H1 (cell line): Measurements from ENCODE around the gene SLC20A1. TPM values are rescaled to one million over a fixed set of nuclear protein-coding genes. Genes with fewer than 3 reads are reported as not detected.
A peak's percentile ranks its signal among the peaks of the same experiment; 100 is the strongest.

ENCODE experiments used
- CTCF ChIA-PET: fragments of 300-600 bp; sonication (Branson Sonifier 250); formaldehyde crosslinking; loops from one replicate; lab custom pipeline; 2021; ENCODE audit not compliant: partially characterized antibody; lab: Charles Lee
- POLR2A ChIA-PET: fragments of 300-600 bp; sonication (Branson Sonifier 250); formaldehyde crosslinking; loops from one replicate; lab custom pipeline; 2021; ENCODE audit warnings: inconsistent platforms; ENCODE audit not compliant: partially characterized antibody; lab: Charles Lee
- DNase-seq, 2 experiments: peaks; one replicate each; pipeline versions ENCODE4 v3.0.0 to v3.0.0-alpha.2; 2010 to 2022; ENCODE audit warnings: low spot score in 2 of 2, low read depth in 1 of 2, mixed read lengths in 1 of 2
- FAIRE-seq: peaks from 2 replicates; lab custom pipeline; 2011; peaks lifted over from hg19 to GRCh38; lab: Jason Lieb, UNC
- H2AFZ ChIP-seq: 2 replicates; pipeline ENCODE4 v1.8.1; 2012; ENCODE audit warnings: low read length, inconsistent platforms
- H2AK5ac ChIP-seq: 2 replicates; pipeline ENCODE4 v1.6.1; 2013; ENCODE audit warnings: low read depth, low read length
- H2BK120ac ChIP-seq: replicated peaks from 2 replicates; pipeline ENCODE3; 2013; ENCODE audit warnings: low read depth, low read length, inconsistent platforms
- H2BK12ac ChIP-seq: 2 replicates; pipeline ENCODE4 v1.6.1; 2013; ENCODE audit warnings: low read depth, low read length
- H2BK15ac ChIP-seq: 2 replicates; pipeline ENCODE4 v1.6.1; 2013; ENCODE audit warnings: low read length
- H2BK20ac ChIP-seq: 2 replicates; pipeline ENCODE4 v1.6.1; 2013; ENCODE audit warnings: low read length
- H2BK5ac ChIP-seq: 2 replicates; pipeline ENCODE4 v1.6.1; 2013; ENCODE audit warnings: low read depth, low read length
- H3K14ac ChIP-seq: 2 replicates; pipeline ENCODE4 v1.6.1; 2013; ENCODE audit warnings: inconsistent platforms; ENCODE audit not compliant: insufficient read length
- H3K18ac ChIP-seq: 2 replicates; pipeline ENCODE4 v1.6.1; 2013; ENCODE audit warnings: low read length; ENCODE audit errors: extremely low read depth
- H3K23ac ChIP-seq: 2 replicates; pipeline ENCODE4 v1.6.1; 2013; ENCODE audit warnings: inconsistent platforms; ENCODE audit not compliant: insufficient read length
- H3K23me2 ChIP-seq: 2 replicates; pipeline ENCODE4 v1.6.1; 2013; ENCODE audit warnings: low read depth, low read length
- H3K27ac ChIP-seq: 2 replicates; pipeline ENCODE4 v1.6.1; 2011; ENCODE audit warnings: low read depth, low read length, inconsistent platforms
- H3K27me3 ChIP-seq, 4 experiments: replicated peaks in 1 of 4; 1 replicate in 1 of 4; 2 replicates in 3 of 4; pipeline versions ENCODE4 v1.6.1 to v1.8.1; 2011 to 2013; ENCODE audit warnings: low read length in 3 of 4, mild to moderate bottlenecking in 3 of 4, inconsistent platforms in 2 of 4, mixed read lengths in 2 of 4, moderate library complexity in 1 of 4; ENCODE audit not compliant: control insufficient read depth in 3 of 4, insufficient read depth in 3 of 4; ENCODE audit errors: extremely low read depth in 1 of 4
- H3K36me3 ChIP-seq, 4 experiments: 2 replicates each; pipeline versions ENCODE4 v1.6.1 to v1.8.1; 2011 to 2013; ENCODE audit warnings: mild to moderate bottlenecking in 4 of 4, low read length in 3 of 4, moderate library complexity in 2 of 4, control low read depth in 1 of 4, inconsistent platforms in 1 of 4; ENCODE audit not compliant: insufficient read depth in 4 of 4, control insufficient read depth in 2 of 4
- H3K4ac ChIP-seq: replicated peaks from 2 replicates; pipeline ENCODE3; 2013; ENCODE audit warnings: low read length, low read depth, mixed read lengths, inconsistent platforms; ENCODE audit not compliant: insufficient read length
- H3K4me1 ChIP-seq, 4 experiments: replicated peaks in 1 of 4; 1 replicate in 1 of 4; 2 replicates in 3 of 4; pipeline versions ENCODE4 v1.6.1 to v1.8.1; 2011 to 2013; ENCODE audit warnings: low read length in 3 of 4, inconsistent platforms in 2 of 4, mixed read lengths in 1 of 4; ENCODE audit not compliant: insufficient read depth in 4 of 4, control insufficient read depth in 3 of 4
- H3K4me2 ChIP-seq, 2 experiments: 2 replicates each; pipeline versions ENCODE4 v1.6.1 to v1.8.1; 2011 to 2013; ENCODE audit warnings: low read depth in 2 of 2, low read length in 2 of 2, control low read depth in 1 of 2, inconsistent platforms in 1 of 2, mild to moderate bottlenecking in 1 of 2; ENCODE audit not compliant: insufficient read depth in 1 of 2
- H3K4me3 ChIP-seq, 4 experiments: fragments of 200-600, 300-600 bp in 1 of 4; sonication (generic), shearing (Covaris generic), sonication (Bioruptor Twin) in 1 of 4; 2 replicates each; pipeline versions ENCODE4 v1.5.1 to v1.8.1; 2011 to 2016; ENCODE audit warnings: low read length in 4 of 4, low read depth in 3 of 4, control low read depth in 2 of 4, inconsistent platforms in 2 of 4, mild to moderate bottlenecking in 2 of 4, mixed read lengths in 1 of 4, moderate library complexity in 1 of 4; ENCODE audit not compliant: insufficient read depth in 2 of 4; ENCODE audit errors: extremely low read depth in 1 of 4
- H3K56ac ChIP-seq: replicated peaks from 2 replicates; pipeline ENCODE3; 2013; ENCODE audit warnings: low read depth, mild to moderate bottlenecking, mixed read lengths, low read length, inconsistent platforms; ENCODE audit not compliant: insufficient read length
- H3K79me1 ChIP-seq: 2 replicates; pipeline ENCODE4 v1.6.1; 2013; ENCODE audit warnings: low read depth, low read length, control low read depth
- H3K79me2 ChIP-seq, 2 experiments: 2 replicates each; pipeline versions ENCODE4 v1.6.1 to v1.8.1; 2012 to 2013; ENCODE audit warnings: low read length in 2 of 2, mild to moderate bottlenecking in 2 of 2, inconsistent platforms in 1 of 2; ENCODE audit not compliant: insufficient read depth in 2 of 2, control insufficient read depth in 1 of 2
- H3K9ac ChIP-seq, 4 experiments: replicated peaks in 1 of 4; 1 replicate in 1 of 4; 2 replicates in 3 of 4; pipeline versions ENCODE4 v1.6.1 to v1.8.1; 2011 to 2013; ENCODE audit warnings: low read depth in 3 of 4, low read length in 3 of 4, control low read depth in 2 of 4, mild to moderate bottlenecking in 2 of 4, moderate library complexity in 2 of 4, inconsistent platforms in 1 of 4; ENCODE audit errors: extremely low read depth in 1 of 4
- H3K9me3 ChIP-seq, 2 experiments: 2 replicates each; pipeline versions ENCODE4 v1.6.1 to v1.8.1; 2012 to 2013; ENCODE audit warnings: mild to moderate bottlenecking in 2 of 2, moderate library complexity in 2 of 2, control low read depth in 1 of 2, inconsistent platforms in 1 of 2, low read depth in 1 of 2, low read length in 1 of 2, mixed read lengths in 1 of 2; ENCODE audit not compliant: insufficient read depth in 2 of 2
- H4K20me1 ChIP-seq, 2 experiments: replicated peaks in 1 of 2; 2 replicates each; pipeline versions ENCODE3 to v1.8.1; 2011 to 2013; ENCODE audit warnings: inconsistent platforms in 2 of 2, low read length in 2 of 2, mild to moderate bottlenecking in 1 of 2; ENCODE audit not compliant: insufficient read depth in 2 of 2, control insufficient read depth in 1 of 2
- H4K5ac ChIP-seq: 2 replicates; pipeline ENCODE4 v1.6.1; 2013; ENCODE audit warnings: low read length, low read depth, mixed read lengths, inconsistent platforms; ENCODE audit not compliant: insufficient read length
- H4K8ac ChIP-seq: 2 replicates; pipeline ENCODE4 v1.8.0; 2013; ENCODE audit warnings: mild to moderate bottlenecking, moderate library complexity, low read length, inconsistent platforms; ENCODE audit not compliant: insufficient read depth; ENCODE audit errors: extremely low read depth
- H4K91ac ChIP-seq: replicated peaks from 2 replicates; pipeline ENCODE3; 2013; ENCODE audit warnings: low read length, mixed read lengths, inconsistent platforms; ENCODE audit not compliant: insufficient read length
- ASH2L ChIP-seq: fragments of 200-600, 300-600 bp; sonication (generic); IDR thresholded peaks from one replicate; pipeline ENCODE4 v1.7.1; 2017; ENCODE audit warnings: low read length
- BACH1 ChIP-seq: IDR thresholded peaks from 2 replicates; pipeline ENCODE4 v1.6.1; 2012; ENCODE audit warnings: low read length, improper control_type of control experiment
- JUN ChIP-seq: IDR thresholded peaks from 2 replicates; pipeline ENCODE4 v1.6.1; 2011; ENCODE audit warnings: low read depth, mild to moderate bottlenecking, improper control_type of control experiment, low read length
- NRF1 ChIP-seq: IDR thresholded peaks from 2 replicates; pipeline ENCODE4 v1.6.1; 2011; ENCODE audit warnings: mild to moderate bottlenecking, low read depth, low read length, improper control_type of control experiment
- TEAD4 ChIP-seq: IDR thresholded peaks from 2 replicates; pipeline ENCODE4 v1.6.1; 2012; ENCODE audit warnings: low read depth, low read length, inconsistent platforms, mixed read lengths
- WGBS, 2 experiments: shearing (Covaris generic) in 1 of 2; methylation state at CpG; one replicate each; pipeline versions ENCODE4 v1.1.6 to v1.1.7; 2013 to 2015; ENCODE audit warnings: low lambda C conversion rate in 2 of 2, mixed read lengths in 2 of 2, inconsistent platforms in 1 of 2, low coverage in 1 of 2, missing lambda C conversion rate in 1 of 2; ENCODE audit not compliant: insufficient replicate concordance in 2 of 2, insufficient coverage in 1 of 2, insufficient read length in 1 of 2; ENCODE audit errors: extremely low coverage in 1 of 2, missing lambda C conversion rate in 1 of 2; 5-methylcytosine and 5-hydroxymethylcytosine counted together
- polyA plus RNA-seq, 7 experiments: library from polyadenylated mRNA; depleted of rRNA in 3 of 7; stranded (reverse) in 5 of 7; unstranded in 2 of 7; fragments of >200 nt in 5 of 7; fragments of 200-250 nt in 2 of 7; gene quantifications; 1 replicate in 5 of 7; 2 replicates in 1 of 7; 4 replicates in 1 of 7; pipeline versions ENCODE4 v1.2.1 to v1.2.3, GENCODE V29; 2011 to 2013; ENCODE audit warnings: missing spikeins in 2 of 7, mixed read lengths in 2 of 7
- total RNA-seq: library from RNA; stranded (reverse); fragmentation: NEBNext Ultra II Directional; extraction: Animal tissue kit (Norgen Biotek cat#: 25700); gene quantifications from 2 replicates; pipeline ENCODE4 v1.2.1, GENCODE V29; 2021

Gene SLC20A1
- total and polyA plus RNA-seq, 2 of the 8 experiments (the other 6 are each of a cell fraction or from before 2014, with no cell fraction given) = 42.6 to 105 TPM

DNA sequence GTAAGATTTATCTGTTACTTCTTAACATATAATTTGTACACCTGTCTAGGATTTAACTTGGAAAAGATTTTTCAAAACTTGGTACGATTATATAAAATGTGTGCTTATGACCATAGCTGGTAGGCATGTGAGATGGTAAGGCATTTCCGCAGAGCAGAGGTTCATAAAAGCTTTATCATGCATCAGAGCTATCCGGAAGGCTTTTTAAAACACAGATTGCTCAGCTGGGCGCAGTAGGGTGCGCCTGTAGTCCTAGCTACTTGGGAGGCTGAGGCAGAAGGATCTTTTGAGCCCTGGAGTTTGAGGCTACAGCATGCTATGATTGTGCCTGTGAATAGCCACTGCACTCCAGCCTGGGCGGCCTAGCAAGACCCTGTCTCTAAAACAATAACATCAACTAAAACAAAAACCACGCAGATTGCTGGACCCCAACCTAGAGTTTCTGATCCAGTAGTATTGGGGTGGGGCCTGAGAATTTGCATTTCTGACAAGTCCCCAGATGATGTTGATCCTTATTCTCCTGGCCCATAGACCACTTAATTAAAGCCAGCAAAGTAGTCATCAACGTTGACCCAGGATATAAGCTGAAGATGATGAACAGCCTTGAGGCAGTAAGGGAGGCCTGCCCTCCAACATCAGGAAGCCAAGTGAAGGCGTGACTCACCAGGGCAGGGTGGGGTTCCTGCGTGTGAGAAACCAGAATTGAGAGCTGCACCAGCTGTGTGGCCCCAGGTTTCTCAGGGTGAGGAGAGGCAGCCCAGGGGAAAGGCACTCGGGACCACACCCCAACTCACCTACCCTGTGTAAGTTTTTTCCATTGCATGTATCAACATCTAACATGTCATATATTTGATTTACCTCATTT, 21.6 kb upstream of the SLC20A1 start:
- Histone ChIP-seq H3K4me1 (no peaks in the 10 kb centered on the region), H3K79me2 (no peaks in the 10 kb centered on the region), H3K9ac (no peak overlapping the region), H3K18ac (no peak overlapping the region), H2BK120ac (peak overlapping the region; percentile 41), H4K5ac (no peak overlapping the region), H2BK20ac (no peak overlapping the region), H3K27me3 (no peaks in the 10 kb centered on the region), H4K20me1 (no peaks in the 10 kb centered on the region), H3K14ac (no peak overlapping the region), H2BK12ac (no peak overlapping the region), H3K36me3 (no peaks in the 10 kb centered on the region), H3K56ac (no peak overlapping the region), H4K8ac (no peak overlapping the region), H3K4ac (no peak overlapping the region), H3K27ac (no peak overlapping the region), H3K9me3 (no peaks in the 10 kb centered on the region), H2BK15ac (no peak overlapping the region), H3K4me2 (no peak overlapping the region), H3K4me3 (no peak overlapping the region), H3K23me2 (peaks cover 1% of the 10 kb centered on the region; the same call in 1 of the 2 replicates), H2AFZ (no peak overlapping the region), H2BK5ac (no peak overlapping the region), H4K91ac (no peak overlapping the region), H3K23ac (no peak overlapping the region), H2AK5ac (no peak overlapping the region), H3K79me1 (no peaks in the 10 kb centered on the region)
- TF ChIP-seq JUN = no peak
- no peak for TF ChIP-seq BACH1
- no peak for TF ChIP-seq TEAD4
- no peak for TF ChIP-seq ASH2L
- no peak for TF ChIP-seq NRF1
- FAIRE-seq = no peak
- ChIA-PET POLR2A (no interaction called here), CTCF (interaction anchor here (1.0 to 10.5 kb wide), 8 partner anchors 13 to 126 kb away, joined by 3 to 185 read pairs (median 28); partner anchors contain the start of gene NT5DC4)
- 92% methylated on average over 11 of the region's 11 CpGs; no CpG with 5 or more reads in 1 of the 2 experiments for WGBS, 2 experiments
- DNase-seq = no peak
